Islet precursor cell (in vitro differentiated cells): ENCODE data around the gene EHD1.

ENCODE experiments used
- DNase-seq: peaks from one replicate; pipeline ENCODE4 v3.0.0-alpha.2; 2018

EHD1 gene

GRCh38 chr11:64909653-64910343 lies 31.4 kb upstream of the EHD1 start:
- DNase-seq: no peak

GRCh38 chr11:64908766-64909165 lies 30.3 kb upstream of the EHD1 start:
- DNase-seq: no peak

- no peak for DNase-seq
These were observed 27.9 kb upstream of the EHD1 start for GRCh38 chr11:64906314-64906635.

- no peak for DNase-seq
These were observed 27.3 kb upstream of the EHD1 start for GRCh38 chr11:64905516-64906313.

GRCh38 chr11:64903291-64903833 lies 24.9 kb upstream of the EHD1 start:
- no peak for DNase-seq

GRCh38 chr11:64902102-64902900 lies 23.9 kb upstream of the EHD1 start:
- no peak for DNase-seq

GRCh38 chr11:64900774-64901173 lies 22.4 kb upstream of the EHD1 start:
- no peak for DNase-seq

GRCh38 chr11:64900263-64900678 lies 21.9 kb upstream of the EHD1 start:
- no peak for DNase-seq

- no peak for DNase-seq
These were observed 20.1 kb upstream of the EHD1 start for GRCh38 chr11:64898541-64898940.

- DNase-seq: no peak
These were observed 19.6 kb upstream of the EHD1 start for GRCh38 chr11:64898076-64898445.

- no peak for DNase-seq
These were observed 19.1 kb upstream of the EHD1 start for GRCh38 chr11:64897381-64898075.

- DNase-seq: no peak
These were observed 18.1 kb upstream of the EHD1 start for GRCh38 chr11:64896448-64897022.

- DNase-seq: no peak
These were observed 16.5 kb upstream of the EHD1 start for GRCh38 chr11:64894812-64895452.

GRCh38 chr11:64894070-64894811 lies 15.8 kb upstream of the EHD1 start:
- DNase-seq: peak; percentile 90

- DNase-seq: no peak
These were observed 15.0 kb upstream of the EHD1 start for GRCh38 chr11:64893194-64894069.

- no peak for DNase-seq
These were observed 14.4 kb upstream of the EHD1 start for GRCh38 chr11:64892838-64893193.

GRCh38 chr11:64892411-64892831 lies 14.0 kb upstream of the EHD1 start:
- DNase-seq: no peak

- DNase-seq: no peak
These were observed 13.5 kb upstream of the EHD1 start for GRCh38 chr11:64891880-64892279.

- DNase-seq: no peak
These were observed 12.9 kb upstream of the EHD1 start for GRCh38 chr11:64891215-64891848.

GRCh38 chr11:64890522-64890939 lies 12.1 kb upstream of the EHD1 start:
- DNase-seq: no peak
